Peyer's patch (tissue), 4 donors: ENCODE results near the gene DYNLL1. TPM values are rescaled to one million over a fixed set of nuclear protein-coding genes. Genes with fewer than 3 reads are reported as not detected.

Experiments
- DNase-seq, 3 donors: peaks; one replicate each; pipeline ENCODE4 v3.0.0-alpha.2; 2017 to 2019
- H3K27ac ChIP-seq, 4 donors: fragments of 200-600 bp; sonication (generic); one replicate each; pipeline ENCODE4 v1.5.1; 2016 to 2019
- H3K27me3 ChIP-seq, 2 donors: fragments of 200-600 bp; sonication (generic); one replicate each; pipeline ENCODE4 v1.5.1; 2019
- H3K36me3 ChIP-seq, 3 donors: fragments of 200-600 bp; sonication (generic); one replicate each; pipeline ENCODE4 v1.5.1; 2016 to 2019
- H3K4me1 ChIP-seq, 4 donors: fragments of 200-600 bp; sonication (generic); one replicate each; pipeline ENCODE4 v1.5.1; 2016 to 2019
- H3K4me3 ChIP-seq, 4 donors: fragments of 200-600 bp; sonication (generic); 1 replicate in 3 of 4; 2 replicates in 1 of 4; pipeline ENCODE4 v1.5.1; 2016 to 2019; ENCODE audit warnings: mild to moderate bottlenecking in 1 of 4
- H3K9me3 ChIP-seq, 4 donors: fragments of 200-600 bp; sonication (generic); one replicate each; pipeline ENCODE4 v1.5.1; 2016 to 2019; ENCODE audit warnings: mild to moderate bottlenecking in 1 of 4
- CTCF ChIP-seq, 6 experiments: fragments of 450-650 bp in 4 of 6; fragments of 200-600 bp in 2 of 6; sonication (generic) in 1 of 6; IDR thresholded peaks; one replicate each; pipeline ENCODE4 v1.5.1; 2017 to 2019; ENCODE audit warnings: antibody characterized with exemption in 6 of 6, mild to moderate bottlenecking in 3 of 6, moderate library complexity in 1 of 6
- POLR2A ChIP-seq, 2 donors: fragments of 450-650 bp; IDR thresholded peaks; one replicate each; pipeline ENCODE4 v1.5.1; 2017; ENCODE audit warnings: antibody characterized with exemption in 2 of 2, mild to moderate bottlenecking in 2 of 2, moderate library complexity in 2 of 2
- small RNA-seq, 2 donors: library from RNA; depleted of rRNA; stranded (forward); fragments of <200 nt; gene quantifications; one replicate each; pipeline ENCODE3, GENCODE V24; 2016
- total RNA-seq, 4 donors: library from RNA; depleted of rRNA; stranded (reverse); fragments of >200 nt; gene quantifications; one replicate each; pipeline ENCODE4 v1.1.0, GENCODE V29; 2016

The DYNLL1 gene
- total RNA-seq, 4 donors from 2014 or later, result 128 to 212 (median 199) TPM

DNA sequence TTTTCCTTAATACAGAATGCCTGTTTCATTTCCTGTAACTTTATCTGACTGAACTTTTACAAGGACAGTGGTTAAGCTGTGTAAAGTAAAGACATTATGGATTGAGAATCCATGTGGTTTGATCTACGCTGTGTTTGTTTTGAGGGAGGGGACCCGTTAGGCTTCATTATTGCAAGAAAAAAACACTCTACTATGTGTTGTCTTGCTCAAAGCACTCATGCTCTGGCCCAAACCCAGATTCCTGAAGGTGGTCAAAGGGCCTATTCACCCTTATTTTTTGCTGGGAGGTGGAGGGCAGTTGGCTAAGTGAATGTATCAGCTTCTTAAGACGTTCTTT lies 50.1 kb downstream of the DYNLL1 start:
- Histone ChIP-seq H3K27ac (no peak overlapping the region), H3K9me3 (no peaks in the 10 kb centered on the region), H3K4me3 (no peak overlapping the region), H3K36me3 (peaks cover 0 to 56% (median 0%) of the 10 kb centered on the region in 3 donors), H3K27me3 (no peaks in the 10 kb centered on the region), H3K4me1 (peaks cover 0 to 36% (median 0%) of the 10 kb centered on the region in 4 donors)
- TF ChIP-seq POLR2A (IDR thresholded peaks at IDR 0.05) (no peak), CTCF (IDR thresholded peaks at IDR 0.05) (no peak)
- DNase-seq, result no peak

Small RNA genes lying within 50 kb of the gene (small RNA-seq; reads per million reads assigned to genes)
- gene RF00019, result 0 reads per million in 2 donors

Other genes starting within 250 kb of the DYNLL1 start
- gene PXN, start 230.4 kb upstream of the DYNLL1 start, total RNA-seq, result 100 to 1,000 TPM; 138 to 204 (median 177) TPM
- under 1 TPM; under 0.01 TPM for gene RNU4-2, start 204.2 kb upstream of the DYNLL1 start, total RNA-seq
- under 1 TPM; under 0.01 TPM for gene RNU4-1, start 202.9 kb upstream of the DYNLL1 start, total RNA-seq
- 1 to 10 TPM; 3.2 to 6.3 (median 4.2) TPM for gene SIRT4, start 193.8 kb upstream of the DYNLL1 start, total RNA-seq
- not detected for gene PLA2G1B, start 168.3 kb upstream of the DYNLL1 start, total RNA-seq
- gene MSI1, start 126.9 kb upstream of the DYNLL1 start, total RNA-seq, result 1 to 10 TPM; 1.6 to 5.8 (median 4.2) TPM
- gene COX6A1, start 58.0 kb upstream of the DYNLL1 start, total RNA-seq, result 1,000 to 10,000 TPM in 2 of 4 donors, 100 to 1,000 TPM in 2; 175 to 1,520 (median 1,006) TPM
- 10 to 100 TPM in 1 of 4 donors, 1 to 10 TPM in 3; 4.5 to 19.0 (median 6.4) TPM for gene TRIAP1, start 49.7 kb upstream of the DYNLL1 start, total RNA-seq
- gene GATC, start 49.7 kb upstream of the DYNLL1 start, total RNA-seq, result 10 to 100 TPM; 18.6 to 37.1 (median 27.3) TPM
- 100 to 1,000 TPM in 1 of 4 donors, 10 to 100 TPM in 3; 59.9 to 144 (median 78.1) TPM for gene SRSF9, start 26.4 kb upstream of the DYNLL1 start, total RNA-seq
- 10 to 100 TPM; 22.6 to 40.4 (median 28.6) TPM for gene COQ5, start 33.0 kb downstream of the DYNLL1 start, total RNA-seq
- 100 to 1,000 TPM; 220 to 375 (median 305) TPM for gene RNF10, start 38.2 kb downstream of the DYNLL1 start, total RNA-seq
- gene POP5, start 85.3 kb downstream of the DYNLL1 start, total RNA-seq, result 10 to 100 TPM; 22.5 to 75.9 (median 48.8) TPM
- gene CABP1, start 144.5 kb downstream of the DYNLL1 start, total RNA-seq, result 1 to 10 TPM in 1 of 4 donors, under 1 TPM in 2, not detected in 1; 0.54 to 3.3 (median 0.95) TPM
- gene MLEC, start 191.0 kb downstream of the DYNLL1 start, total RNA-seq, result 100 to 1,000 TPM in 2 of 4 donors, 10 to 100 TPM in 2; 87.3 to 123 (median 104) TPM
- 10 to 100 TPM; 16.8 to 23.5 (median 18.1) TPM for gene UNC119B, start 214.3 kb downstream of the DYNLL1 start, total RNA-seq
- 100 to 1,000 TPM; 126 to 358 (median 316) TPM for gene ACADS, start 229.7 kb downstream of the DYNLL1 start, total RNA-seq